HepG2 (cell line): ENCODE measurements around the gene ZNF700. TPM values are rescaled to one million over a fixed set of nuclear protein-coding genes. Genes with fewer than 3 reads are reported as not detected.
A peak's percentile ranks its signal among the peaks of the same experiment; 100 is the strongest.

Source experiments
- FOXP4 ChIP-seq: sonication (generic); formaldehyde crosslinking; IDR thresholded peaks from 2 replicates; pipeline ENCODE4 v1.4.0; 2020; ENCODE audit warnings: missing genetic modification reagents
- SMC3 ChIP-seq: IDR thresholded peaks from 2 replicates; pipeline ENCODE4 v1.6.1; 2011; ENCODE audit warnings: low read length, improper control_type of control experiment
- SRSF9 ChIP-seq: fragments of 200-400 bp; formaldehyde crosslinking; IDR thresholded peaks from 2 replicates; pipeline ENCODE4 v1.6.1; 2018; ENCODE audit warnings: borderline replicate concordance, mild to moderate bottlenecking, low read depth, low read length; ENCODE audit not compliant: insufficient read depth, poor library complexity, severe bottlenecking
- TBX2 ChIP-seq: sonication (generic); formaldehyde crosslinking; IDR thresholded peaks from 2 replicates; pipeline ENCODE4 v1.5.0; 2020; ENCODE audit warnings: missing genetic modification reagents, mild to moderate bottlenecking, borderline replicate concordance
- TRIM22 ChIP-seq: fragments of 450-650 bp; IDR thresholded peaks from 2 replicates; pipeline ENCODE4 v1.6.1; 2017
- ZKSCAN8 ChIP-seq: IDR thresholded peaks from 2 replicates; pipeline ENCODE4 v1.6.1; 2016; ENCODE audit warnings: borderline replicate concordance, missing genetic modification reagents, missing compliant biosample characterization
- ZNF576 ChIP-seq: sonication (generic); formaldehyde crosslinking; IDR thresholded peaks from 2 replicates; pipeline ENCODE4 v1.4.0; 2020; ENCODE audit warnings: mild to moderate bottlenecking, missing genetic modification reagents
- ZNF781 ChIP-seq: sonication (generic); formaldehyde crosslinking; IDR thresholded peaks from 2 replicates; pipeline ENCODE4 v1.5.1; 2020; ENCODE audit warnings: borderline replicate concordance, mild to moderate bottlenecking, missing genetic modification reagents; ENCODE audit errors: not compliant biosample characterization
- polyA plus RNA-seq, 8 experiments: library from polyadenylated mRNA; depleted of rRNA in 3 of 8; stranded (reverse) in 7 of 8; unstranded in 1 of 8; fragments of >200 nt; fragmentation: Illumina TruSeq in 4 of 8; extraction: Trizol in 4 of 8; gene quantifications; 2 replicates each; pipeline versions ENCODE4 v1.2.1 to v1.2.3, GENCODE V29; 2011 to 2016; ENCODE audit warnings: low read depth in 4 of 8, missing spikeins in 1 of 8, mixed read lengths in 1 of 8; ENCODE audit not compliant: insufficient read depth in 1 of 8
- total RNA-seq, 5 experiments: library from RNA; depleted of rRNA; stranded (reverse); fragments of >200 nt; fragmentation: Illumina TruSeq; extraction: Trizol; gene quantifications; 2 replicates each; pipeline ENCODE4 v1.2.3, GENCODE V29; 2016; ENCODE audit warnings: low read depth in 1 of 5
- TF ChIP-seq, protein P1 (sequence below): sonication (generic); formaldehyde crosslinking; IDR thresholded peaks from 2 replicates; pipeline ENCODE4 v1.4.0; 2020; ENCODE audit warnings: missing genetic modification reagents

Gene ZNF700
- total and polyA plus RNA-seq, 2 of the 13 experiments (the other 11 are each of a cell fraction or from before 2014, with no cell fraction given): 6.0 to 12.8 TPM

GRCh38 chr19:11984986-11985385 is 60.1 kb downstream of the ZNF700 start (continued):
- TF ChIP-seq ZKSCAN8 (no peak), TBX2 (CRISPR knock-in tag) (no peak), ZNF576 (no peak), TRIM22 (no peak), SMC3 (peak; percentile 25; the same call in 1 of the 2 replicates), SRSF9 (no peak), FOXP4 (CRISPR knock-in tag) (no peak), ZNF781 (CRISPR knock-in tag) (no peak)
- TF ChIP-seq, protein P1, sequence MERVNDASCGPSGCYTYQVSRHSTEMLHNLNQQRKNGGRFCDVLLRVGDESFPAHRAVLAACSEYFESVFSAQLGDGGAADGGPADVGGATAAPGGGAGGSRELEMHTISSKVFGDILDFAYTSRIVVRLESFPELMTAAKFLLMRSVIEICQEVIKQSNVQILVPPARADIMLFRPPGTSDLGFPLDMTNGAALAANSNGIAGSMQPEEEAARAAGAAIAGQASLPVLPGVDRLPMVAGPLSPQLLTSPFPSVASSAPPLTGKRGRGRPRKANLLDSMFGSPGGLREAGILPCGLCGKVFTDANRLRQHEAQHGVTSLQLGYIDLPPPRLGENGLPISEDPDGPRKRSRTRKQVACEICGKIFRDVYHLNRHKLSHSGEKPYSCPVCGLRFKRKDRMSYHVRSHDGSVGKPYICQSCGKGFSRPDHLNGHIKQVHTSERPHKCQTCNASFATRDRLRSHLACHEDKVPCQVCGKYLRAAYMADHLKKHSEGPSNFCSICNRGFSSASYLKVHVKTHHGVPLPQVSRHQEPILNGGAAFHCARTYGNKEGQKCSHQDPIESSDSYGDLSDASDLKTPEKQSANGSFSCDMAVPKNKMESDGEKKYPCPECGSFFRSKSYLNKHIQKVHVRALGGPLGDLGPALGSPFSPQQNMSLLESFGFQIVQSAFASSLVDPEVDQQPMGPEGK (CRISPR knock-in tag): peak; percentile 53
- TF ChIP-seq, all 625 proteins: peak for 24
